IPS-18c (cell line): ENCODE measurements around the gene CTSD.
"Not testable (repeated sequence)": the region's sequence is repeated elsewhere in the genome, so short reads cannot be mapped to it uniquely, and the experiment has no call there.

Experiments used
- H3K4me3 ChIP-seq: 2 replicates; pipeline ENCODE4 v1.7.0; 2013; ENCODE audit warnings: low read depth, mild to moderate bottlenecking, low read length, moderate library complexity; ENCODE audit not compliant: insufficient read depth
- H3K9me3 ChIP-seq: one replicate; pipeline ENCODE4 v1.6.1; 2013; ENCODE audit warnings: mild to moderate bottlenecking, low read length, moderate library complexity; ENCODE audit not compliant: control insufficient read depth, insufficient read depth

CTSD gene

DNA sequence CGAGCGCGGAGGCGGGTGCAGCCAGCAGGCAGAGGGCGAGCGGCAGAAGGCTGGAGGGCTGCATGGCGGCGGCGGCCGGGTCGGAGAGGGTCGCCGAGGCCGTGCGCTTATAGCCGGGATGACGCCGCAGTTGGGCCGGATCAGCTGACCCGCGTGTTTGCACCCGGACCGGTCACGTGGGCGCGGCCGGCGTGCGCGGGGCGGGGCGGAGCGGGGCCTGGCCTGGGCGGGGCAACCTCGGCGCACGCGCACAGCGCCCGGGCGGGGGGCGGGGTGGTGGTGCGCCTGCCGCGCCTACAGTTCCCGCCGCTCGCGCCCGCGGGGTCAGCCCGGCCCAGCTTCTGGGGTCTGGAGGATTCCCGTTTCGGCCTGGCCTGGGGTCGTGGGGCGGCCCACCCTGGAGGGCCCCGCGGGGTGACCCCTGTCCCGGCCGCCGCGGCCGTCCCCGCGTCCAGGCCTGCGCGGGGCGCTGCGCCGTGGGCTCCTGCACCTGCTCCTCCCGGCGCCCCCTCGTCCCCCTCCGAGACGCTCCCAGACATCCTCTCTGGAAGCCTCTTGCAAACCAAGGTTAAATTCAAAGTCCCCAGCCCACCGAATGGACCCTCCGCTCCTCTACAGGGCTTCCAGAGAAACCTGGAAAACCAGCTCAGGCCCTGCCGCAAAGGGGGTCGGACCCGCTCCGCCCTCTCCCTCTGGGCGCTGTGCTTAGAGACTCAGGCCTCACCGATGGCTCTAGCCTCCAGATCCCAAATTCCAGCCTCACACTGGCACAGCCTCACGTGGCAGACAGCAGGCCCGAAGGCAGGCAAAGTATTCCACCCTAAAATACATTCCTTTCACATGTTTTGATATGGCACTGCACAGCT is at the start of gene CTSD:
Gene CTSD (minus strand): TSS at position 132 of the 866 bp plus-strand sequence. CDS start 68 bp downstream, at position 64.
- Histone ChIP-seq H3K9me3 (no peaks in the 10 kb centered on the region), H3K4me3 (peak within 1 kb of the TSS; percentile 78)

DNA sequence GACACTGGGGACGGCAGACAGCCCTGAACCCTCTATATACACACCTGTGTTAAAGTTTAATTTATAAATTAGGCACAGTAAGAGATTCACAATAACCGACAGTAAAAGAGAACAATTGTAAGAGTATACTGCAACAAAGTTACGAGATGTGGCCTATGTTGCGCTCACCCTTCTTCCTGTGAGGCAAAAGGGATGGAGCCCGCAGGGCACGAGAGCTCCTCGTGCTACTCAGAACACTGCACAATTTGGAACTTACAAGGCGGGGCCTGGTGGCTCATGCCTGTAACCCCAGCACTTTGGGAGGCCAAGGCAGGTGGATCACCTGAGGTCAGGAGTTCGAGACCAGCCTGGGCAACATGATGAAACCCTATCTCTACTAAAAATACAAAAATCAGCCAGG is 49.6 kb upstream of the CTSD start:
- H3K4me3 ChIP-seq, H3K9me3 ChIP-seq: not testable (repeated sequence)

DNA sequence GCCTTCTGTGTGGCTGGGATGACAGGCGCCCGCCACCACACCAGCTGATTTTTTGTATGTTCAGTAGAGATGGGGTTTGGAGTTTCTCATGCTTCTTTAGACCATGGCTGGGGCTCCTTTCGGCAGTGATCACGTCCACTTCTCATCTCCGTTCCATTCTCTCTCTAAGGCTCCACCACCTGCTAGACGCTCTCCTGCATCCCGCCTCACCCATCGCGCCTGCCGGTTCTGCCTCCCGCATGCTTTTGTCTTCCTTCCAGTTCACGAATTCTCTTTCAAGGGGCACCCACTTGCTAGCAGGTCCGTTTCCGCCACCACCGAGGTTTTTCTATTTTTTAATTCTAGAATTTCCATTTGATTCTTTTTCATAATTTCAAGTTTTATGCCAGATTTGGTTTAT is 49.1 kb upstream of the CTSD start:
- Histone ChIP-seq H3K9me3 (no peaks in the 10 kb centered on the region), H3K4me3 (no peak overlapping the region)

DNA sequence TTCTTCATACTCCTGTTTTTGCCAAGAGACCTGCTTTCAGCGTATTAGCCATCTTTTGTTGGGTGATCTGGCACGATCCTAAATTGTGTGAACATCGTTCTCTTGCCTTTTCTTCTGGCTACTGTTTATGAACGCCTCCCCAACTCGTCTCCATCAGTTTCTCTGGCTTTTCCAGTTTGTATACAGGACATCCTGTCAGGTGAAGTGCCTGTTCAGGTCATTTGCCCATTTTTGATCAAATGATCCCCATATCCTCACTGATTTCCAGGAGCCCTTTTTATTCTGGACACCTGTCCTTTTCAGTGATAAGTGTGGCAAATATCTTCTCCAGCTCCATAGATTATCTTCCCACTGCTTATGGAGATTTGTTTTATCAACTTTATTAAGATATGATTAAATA is 48.5 kb upstream of the CTSD start:
- Histone ChIP-seq H3K4me3 (no peak overlapping the region), H3K9me3 (no peaks in the 10 kb centered on the region)

DNA sequence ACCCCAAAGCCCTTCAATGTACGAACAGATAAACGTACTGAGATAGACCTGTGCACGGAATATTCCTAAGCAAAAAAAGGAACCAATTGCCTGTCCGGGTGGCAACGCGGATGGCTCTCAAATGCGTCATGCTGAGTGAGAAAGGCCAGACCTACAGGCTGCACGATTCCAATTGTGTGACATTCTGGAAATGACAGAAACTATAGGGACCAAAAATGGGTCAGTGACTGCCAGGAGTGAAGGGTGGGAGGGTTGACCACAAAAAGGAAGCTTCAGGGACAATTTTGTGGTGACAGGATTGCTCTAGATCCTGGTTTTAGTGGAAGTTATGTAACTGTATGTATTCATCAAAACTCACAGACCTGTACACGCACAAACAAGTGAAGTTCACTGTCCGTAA is 47.0 kb upstream of the CTSD start:
- no peaks in the 10 kb centered on the region for H3K9me3 ChIP-seq
- no peak overlapping the region for H3K4me3 ChIP-seq

DNA sequence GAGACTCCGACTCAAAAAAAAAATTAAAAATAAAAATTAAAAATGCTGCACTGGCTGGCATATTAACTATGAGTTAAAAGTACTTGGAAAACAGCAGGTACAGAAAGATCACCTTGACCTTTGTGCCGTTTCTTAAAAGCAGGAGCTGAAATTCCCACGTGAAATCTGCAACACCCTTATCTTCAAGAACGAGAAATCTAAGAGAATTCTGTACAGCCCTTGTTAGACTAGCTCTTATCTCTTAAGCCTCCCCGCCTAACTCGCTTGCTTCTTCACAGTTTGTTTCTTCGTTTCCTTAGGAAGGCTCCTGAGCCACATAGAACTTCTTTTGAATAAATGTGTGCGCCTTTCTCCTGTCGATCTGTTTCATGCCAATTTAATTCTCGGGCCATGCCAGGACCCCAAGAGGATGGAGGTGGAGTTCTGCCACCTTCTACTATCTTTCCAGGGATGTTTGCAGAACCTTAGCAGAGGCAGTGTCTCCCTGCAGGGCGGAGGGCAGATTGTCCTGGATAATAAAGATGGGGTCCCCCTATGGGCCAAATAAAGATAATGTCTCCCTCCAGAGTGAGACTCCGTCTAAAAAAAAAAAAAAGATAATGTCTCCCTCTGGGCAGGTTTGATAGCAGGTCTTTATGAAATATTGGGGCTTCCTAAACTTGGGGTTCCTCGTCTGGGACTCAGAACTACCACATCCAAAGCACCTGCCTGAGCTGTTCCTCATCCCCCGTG is 43.7 kb upstream of the CTSD start:
- peaks cover 4% of the 10 kb centered on the region for H3K9me3 ChIP-seq
- H3K4me3 ChIP-seq: no peak overlapping the region

DNA sequence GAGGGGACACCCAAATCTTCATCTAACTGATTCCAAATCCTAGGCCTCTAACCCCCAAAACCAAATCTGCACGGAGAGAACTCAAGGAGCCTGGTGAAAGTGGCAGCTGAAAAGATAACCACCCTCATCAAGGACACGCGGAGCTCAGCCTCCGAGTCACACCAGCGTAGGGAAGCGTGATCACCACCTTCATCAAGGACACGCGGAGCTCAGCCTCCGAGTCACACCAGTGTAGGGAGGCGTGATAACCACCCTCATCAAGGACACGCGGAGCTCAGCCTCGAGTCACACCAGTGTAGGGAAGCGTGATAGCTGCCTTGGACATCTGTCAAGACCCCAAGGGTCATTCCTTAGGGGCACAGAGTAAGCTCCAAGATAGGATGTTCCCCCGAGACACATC is 41.8 kb upstream of the CTSD start:
- Histone ChIP-seq H3K9me3 (peaks cover 4% of the 10 kb centered on the region), H3K4me3 (no peak overlapping the region)

DNA sequence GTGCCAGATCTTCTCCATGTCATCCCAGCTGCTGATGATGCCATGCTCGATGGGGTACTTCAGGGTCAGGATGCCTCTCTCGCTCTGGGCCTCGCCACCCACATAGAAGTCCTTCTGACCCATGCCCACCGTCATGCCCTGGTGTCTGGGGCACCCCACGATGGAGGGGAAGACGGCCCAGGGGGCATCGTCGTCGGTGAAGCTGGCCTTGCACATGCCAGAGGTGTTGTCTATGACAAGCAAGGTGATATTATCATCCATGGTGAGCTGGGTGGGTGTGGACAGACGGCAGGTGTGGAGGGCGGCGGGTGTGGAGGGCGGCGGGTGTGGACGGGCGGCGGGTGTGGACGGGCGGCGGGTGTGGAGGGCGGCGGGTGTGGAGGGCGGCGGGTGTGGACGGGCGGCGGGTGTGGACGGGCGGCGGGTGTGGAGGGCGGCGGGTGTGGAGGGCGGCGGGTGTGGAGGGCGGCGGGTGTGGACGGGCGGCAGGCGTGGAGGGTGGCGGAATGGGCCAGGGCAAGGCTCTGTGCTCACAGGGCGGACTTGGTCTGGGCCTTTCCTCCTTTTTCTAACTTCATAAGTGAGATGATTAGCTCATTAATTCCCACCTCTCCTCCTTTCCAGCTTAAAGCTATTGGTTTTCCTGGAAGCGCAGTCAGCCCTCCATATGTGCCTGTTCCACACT is 40.2 kb upstream of the CTSD start:
- H3K9me3 ChIP-seq, H3K4me3 ChIP-seq: not testable (repeated sequence)

DNA sequence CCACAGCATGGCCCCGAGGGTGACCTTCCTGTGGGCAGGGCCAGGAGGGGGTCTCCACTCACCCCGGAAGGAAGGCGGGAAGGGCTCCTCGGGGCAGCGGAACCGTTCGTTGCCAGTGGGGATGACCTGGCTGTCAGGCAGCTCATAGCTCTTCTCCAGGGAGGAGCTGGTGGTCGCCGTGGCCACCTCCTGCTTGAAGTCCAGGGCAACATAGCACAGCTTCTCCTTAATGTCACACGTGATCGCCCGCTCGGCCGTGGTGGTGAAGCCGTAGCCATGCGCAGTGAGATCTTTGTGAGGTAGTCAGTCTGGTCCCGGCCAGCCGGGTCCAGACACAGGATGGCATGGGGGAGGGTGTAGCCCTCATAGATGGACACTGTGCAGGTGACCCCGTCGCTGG is 39.5 kb upstream of the CTSD start:
- H3K4me3 ChIP-seq: no peak overlapping the region
- peaks cover 4% of the 10 kb centered on the region for H3K9me3 ChIP-seq

DNA sequence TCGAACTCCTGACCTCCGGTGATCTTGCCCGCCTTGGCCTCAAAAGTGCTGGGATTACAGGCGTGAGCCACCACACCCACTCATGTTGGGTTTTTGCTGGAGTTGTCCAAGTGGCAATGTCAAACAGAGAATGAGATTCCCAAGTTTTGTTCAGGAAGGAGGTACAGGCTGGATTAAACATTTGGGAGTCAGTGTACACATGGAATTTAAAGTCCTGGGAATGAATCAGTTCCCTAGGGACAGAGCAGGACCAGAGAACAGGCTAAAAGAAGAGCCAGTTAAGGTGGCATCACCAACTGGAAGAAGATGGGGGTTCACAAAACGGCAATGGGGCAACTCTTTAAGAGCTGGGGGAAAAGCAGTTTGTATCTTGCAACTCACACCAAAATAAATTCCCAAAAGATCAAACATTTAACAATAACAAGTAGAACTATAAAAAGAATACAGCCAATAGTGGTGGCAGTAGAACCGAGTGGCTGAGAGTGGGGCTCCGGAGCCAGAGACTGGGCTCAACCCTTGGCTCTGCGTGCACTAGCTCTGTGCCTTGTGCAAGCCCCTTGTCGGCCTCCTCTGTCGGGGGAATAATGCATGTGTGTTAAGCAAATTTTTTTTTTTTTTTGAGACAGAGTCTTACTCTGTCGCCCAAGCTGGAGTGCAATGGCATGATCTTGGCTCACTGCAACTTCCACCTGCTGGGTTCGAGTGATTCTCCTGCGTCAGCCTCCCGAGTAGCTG is 33.8 kb upstream of the CTSD start:
- no peaks in the 10 kb centered on the region for H3K9me3 ChIP-seq

DNA sequence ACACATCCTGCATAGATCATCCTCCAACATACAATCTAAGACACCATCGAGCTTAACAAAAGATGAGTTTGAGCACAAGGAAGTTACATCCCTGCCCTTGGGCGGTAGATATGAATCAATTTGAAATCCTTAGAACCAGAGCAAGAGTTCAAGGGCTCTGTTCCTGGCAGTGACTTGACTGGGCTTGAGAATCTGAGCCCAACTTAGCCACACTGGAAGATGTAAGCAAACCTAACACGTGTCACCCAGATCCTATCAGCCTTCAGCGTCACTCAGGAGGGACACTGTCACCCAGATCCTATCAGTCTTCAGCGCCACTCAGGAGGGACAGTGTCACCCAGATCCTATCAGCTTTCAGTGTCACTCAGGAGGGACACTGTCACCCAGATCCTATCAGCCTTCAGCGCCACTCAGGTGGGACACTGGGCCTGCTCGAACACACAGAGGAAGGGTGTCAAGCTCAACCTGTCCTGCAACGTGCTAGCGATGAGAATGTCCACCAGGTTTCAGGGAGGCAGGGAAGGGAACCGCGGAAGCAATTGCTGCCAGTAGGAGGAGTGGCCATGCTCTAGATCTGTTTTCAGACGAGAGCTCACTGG is 32.8 kb upstream of the CTSD start:
- H3K4me3 ChIP-seq: no peak overlapping the region
- no peaks in the 10 kb centered on the region for H3K9me3 ChIP-seq

More for the DNA sequence above, 33.8 kb upstream of the CTSD start:
- no peak overlapping the region for H3K4me3 ChIP-seq

DNA sequence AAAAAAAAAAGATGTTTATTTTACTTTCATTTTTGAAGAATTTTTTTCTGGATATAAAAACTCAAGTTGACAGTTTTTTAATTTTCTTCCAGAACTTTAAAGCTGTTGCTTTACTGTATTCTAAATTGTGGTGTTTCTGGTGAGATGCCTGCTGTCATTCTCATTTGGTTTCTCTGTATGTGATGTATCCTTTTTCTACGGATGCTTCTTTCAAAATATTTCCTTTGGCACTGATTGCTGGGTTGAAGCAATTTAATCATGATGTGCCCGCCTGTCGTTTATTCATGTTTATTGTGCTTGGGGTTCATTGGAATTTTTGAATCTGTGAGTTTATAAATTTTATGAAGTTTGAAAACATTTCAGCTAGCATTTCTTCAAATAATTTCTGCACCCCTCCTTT is 29.4 kb upstream of the CTSD start:
- no peaks in the 10 kb centered on the region for H3K9me3 ChIP-seq
- no peak overlapping the region for H3K4me3 ChIP-seq

DNA sequence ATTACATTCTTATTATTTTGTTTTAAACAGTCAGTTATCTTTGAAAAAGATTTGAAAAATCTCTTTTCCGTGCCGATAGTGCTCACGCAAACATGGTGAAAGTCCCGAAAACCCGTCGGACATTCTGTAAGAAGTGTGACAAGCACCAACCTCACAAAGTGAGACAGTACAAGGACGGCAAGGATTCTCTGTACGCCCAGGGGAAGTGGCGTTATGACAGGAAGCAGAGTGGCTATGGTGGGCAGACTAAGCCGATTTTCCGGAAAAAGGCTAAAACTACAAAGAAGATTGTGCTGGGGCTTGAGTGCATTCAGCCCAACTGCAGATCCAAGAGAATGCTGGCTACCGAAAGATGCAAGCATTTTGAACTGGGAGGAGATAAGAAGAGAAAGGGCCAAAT is 28.7 kb upstream of the CTSD start:
- Histone ChIP-seq H3K9me3 (no peaks in the 10 kb centered on the region), H3K4me3 (no peak overlapping the region)

DNA sequence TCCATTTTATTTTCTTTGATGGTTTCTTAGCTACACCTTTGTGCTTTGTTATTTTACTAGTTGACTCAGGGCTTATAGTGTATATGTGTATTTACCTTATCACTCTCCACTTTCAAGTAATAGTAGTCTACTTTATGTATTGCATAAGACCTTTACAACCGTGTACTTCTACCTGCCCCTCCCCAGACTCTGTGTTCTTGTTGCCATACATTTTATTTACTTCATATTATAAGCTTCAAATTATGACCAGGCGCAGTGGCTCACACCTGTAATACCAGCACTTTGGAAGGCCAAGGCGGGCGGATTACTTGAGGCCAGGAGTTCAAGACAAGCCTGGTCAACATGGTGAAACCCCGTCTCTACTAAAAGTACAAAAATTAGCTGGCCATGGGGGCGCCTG is 28.2 kb upstream of the CTSD start:
- Histone ChIP-seq H3K9me3 (no peaks in the 10 kb centered on the region), H3K4me3 (no peak overlapping the region)

DNA sequence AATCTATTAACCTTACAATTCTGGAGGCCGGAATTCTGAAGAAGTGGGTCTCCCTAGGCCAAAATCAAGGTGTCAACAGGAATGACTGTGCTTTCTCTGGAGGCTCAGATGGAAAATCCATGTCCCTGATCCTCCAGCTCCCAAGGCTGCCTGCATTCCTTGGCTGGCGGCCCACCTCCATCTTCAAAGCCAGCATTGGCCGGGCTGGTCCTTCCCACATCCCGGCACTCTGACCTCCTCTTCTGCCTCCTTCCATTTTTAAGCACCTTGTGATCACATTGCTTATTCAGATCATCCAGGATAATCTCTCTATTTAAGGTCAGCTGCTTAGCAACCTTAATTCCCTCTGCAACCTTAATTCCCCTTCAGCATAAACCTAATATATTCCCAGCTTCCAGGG is 22.7 kb upstream of the CTSD start:
- peaks cover 4% of the 10 kb centered on the region for H3K9me3 ChIP-seq
- H3K4me3 ChIP-seq: no peak overlapping the region

DNA sequence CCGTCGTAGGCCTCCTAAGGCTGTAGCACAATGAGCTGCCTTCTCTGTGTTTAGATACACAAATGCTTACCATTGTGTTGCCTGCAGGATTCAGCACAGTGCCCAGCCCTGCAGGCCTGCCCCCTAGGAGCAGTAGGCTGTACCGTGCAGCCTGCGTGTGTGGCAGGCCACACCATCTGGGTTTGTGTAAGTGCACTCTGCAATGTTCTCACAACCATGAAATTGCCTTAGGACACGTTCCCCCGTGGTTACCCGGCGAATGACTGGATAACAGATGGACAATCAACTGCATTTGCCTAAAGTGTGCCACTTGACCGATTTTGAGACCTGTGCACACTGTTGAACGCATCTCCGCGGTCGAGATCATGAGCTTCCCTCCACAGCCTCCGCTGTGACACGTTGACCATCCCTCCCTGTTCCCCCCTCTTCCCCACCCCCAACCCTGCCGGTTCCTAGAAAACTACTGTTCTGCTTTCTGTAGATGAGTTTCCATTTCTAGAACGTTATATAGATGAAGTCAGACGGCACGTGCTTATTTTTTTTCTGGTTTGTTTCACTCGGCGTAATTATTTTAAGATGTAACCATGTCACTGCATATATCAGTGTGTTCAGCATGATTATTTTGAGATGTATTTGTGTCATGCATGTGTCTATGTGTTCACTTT is 22.2 kb upstream of the CTSD start:
- no peak overlapping the region for H3K4me3 ChIP-seq
- H3K9me3 ChIP-seq: peaks cover 4% of the 10 kb centered on the region
